Thoracic aorta (tissue), 2 donors: ENCODE measurements around the gene C12orf76. TPM values are rescaled to one million over a fixed set of nuclear protein-coding genes. Genes with fewer than 3 reads are reported as not detected.

Source experiments
- ATAC-seq: fragments of 150-250 bp; one replicate; pipeline ENCODE4 v1.8.0; 2017; ENCODE audit warnings: low read depth; ENCODE audit not compliant: insufficient number of reproducible peaks, low FRiP score
- DNase-seq: peaks from one replicate; pipeline ENCODE4 v3.0.0-alpha.2; 2020; ENCODE audit warnings: low spot score
- H3K27ac ChIP-seq, 2 donors: fragments of 200-600 bp; sonication (generic); 1 replicate in 1 of 2; 2 replicates in 1 of 2; pipeline ENCODE4 v1.5.1; 2016; ENCODE audit warnings: mild to moderate bottlenecking in 2 of 2, moderate library complexity in 2 of 2
- H3K27me3 ChIP-seq: fragments of 200-600 bp; sonication (generic); replicated peaks from 2 replicates; pipeline ENCODE4 v1.6.0; 2016; ENCODE audit warnings: mild to moderate bottlenecking; ENCODE audit not compliant: insufficient read depth
- H3K36me3 ChIP-seq: fragments of 200-600 bp; sonication (generic); one replicate; pipeline ENCODE4 v1.5.1; 2016
- H3K4me1 ChIP-seq, 2 donors: fragments of 200-600 bp; sonication (generic); 1 replicate in 1 of 2; 2 replicates in 1 of 2; pipeline versions ENCODE4 v1.5.1 to v1.6.0; 2016; ENCODE audit warnings: low read depth in 2 of 2, mild to moderate bottlenecking in 1 of 2; ENCODE audit not compliant: control insufficient read depth in 1 of 2
- H3K4me3 ChIP-seq: fragments of 200-600 bp; sonication (generic); 2 replicates; pipeline ENCODE4 v1.5.1; 2016; ENCODE audit warnings: mild to moderate bottlenecking
- H3K9me3 ChIP-seq: fragments of 200-600 bp; sonication (generic); 2 replicates; pipeline ENCODE4 v1.5.1; 2016
- CTCF ChIP-seq: fragments of 200-600 bp; sonication (generic); IDR thresholded peaks from one replicate; pipeline ENCODE4 v1.5.1; 2019; ENCODE audit warnings: antibody characterized with exemption
- total RNA-seq, 2 donors: library from RNA; depleted of rRNA; stranded (reverse); fragments of >200 nt; gene quantifications; one replicate each; pipeline versions ENCODE4 v1.1.0 to v1.2.3, GENCODE V29; 2016

The C12orf76 gene
- total RNA-seq, 2 donors from 2014 or later: 6.4 to 18.1 TPM

DNA sequence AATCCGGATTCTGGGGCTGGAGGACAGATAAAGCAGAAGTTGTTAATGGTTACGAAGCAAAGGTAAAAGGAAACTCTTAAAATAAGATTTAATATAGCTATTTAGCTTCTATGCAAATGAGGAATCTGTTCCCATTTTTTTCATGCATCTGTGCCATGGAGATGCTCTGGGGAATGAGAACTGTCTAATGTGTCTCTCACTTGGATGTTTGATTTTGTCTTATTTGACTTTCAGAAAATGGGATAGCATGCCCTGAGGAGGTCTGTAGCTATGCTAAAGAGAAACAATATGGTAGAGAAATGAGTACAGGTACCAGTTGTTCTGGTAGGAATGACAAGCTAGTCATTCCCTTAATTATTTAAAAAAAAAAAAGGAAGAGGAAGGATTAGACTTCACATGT, 24.3 kb downstream of the C12orf76 start:
- Histone ChIP-seq H3K9me3 (no peaks in the 10 kb centered on the region), H3K36me3 (peaks cover 20% of the 10 kb centered on the region), H3K4me1 (peaks cover 21 to 27% of the 10 kb centered on the region in 2 donors), H3K27ac (peak overlapping the region; percentile 55 to 60), H3K4me3 (no peak overlapping the region), H3K27me3 (no peaks in the 10 kb centered on the region)
- ATAC-seq (no peak), DNase-seq (no peak)
- no peak for TF ChIP-seq CTCF

- ATAC-seq: no peak
- H3K27ac ChIP-seq: peak overlapping the region; percentile 50 to 55
- H3K4me3 ChIP-seq: no peak overlapping the region
- DNase-seq: no peak
- H3K27me3 ChIP-seq: no peaks in the 10 kb centered on the region
- H3K4me1 ChIP-seq: peaks cover 21 to 27% of the 10 kb centered on the region in 2 donors
- no peaks in the 10 kb centered on the region for H3K9me3 ChIP-seq
- TF ChIP-seq CTCF: no peak
- H3K36me3 ChIP-seq: peaks cover 23% of the 10 kb centered on the region
These were observed 25.0 kb downstream of the C12orf76 start for GRCh38 chr12:110023059-110023980.

DNA sequence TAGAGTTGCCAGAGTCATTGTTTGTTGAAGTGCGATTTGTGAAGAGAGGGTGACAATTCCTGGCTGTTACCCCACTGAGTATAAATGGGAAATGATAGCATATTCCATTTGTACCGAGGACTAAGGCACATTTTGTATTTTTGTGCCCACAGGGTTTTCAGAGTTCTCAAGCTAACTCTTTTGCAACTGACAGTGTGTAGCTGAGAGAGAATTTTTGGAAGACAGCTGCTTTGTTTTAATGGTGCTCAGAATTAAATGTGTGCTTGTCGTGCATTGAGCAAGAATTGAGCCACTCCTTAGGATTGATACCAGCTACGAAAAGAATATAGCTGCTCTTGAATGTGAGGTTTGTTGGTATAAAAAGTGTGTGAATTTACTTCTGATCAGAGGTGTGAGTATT, 27.4 kb downstream of the C12orf76 start:
- no peak overlapping the region for H3K27ac ChIP-seq
- ATAC-seq (no peak), DNase-seq (no peak)
- no peak for TF ChIP-seq CTCF
- peaks cover 22% of the 10 kb centered on the region for H3K36me3 ChIP-seq
- no peaks in the 10 kb centered on the region for H3K27me3 ChIP-seq
- H3K4me1 ChIP-seq: peaks cover 21 to 27% of the 10 kb centered on the region in 2 donors
- no peaks in the 10 kb centered on the region for H3K9me3 ChIP-seq
- H3K4me3 ChIP-seq: no peak overlapping the region

DNA sequence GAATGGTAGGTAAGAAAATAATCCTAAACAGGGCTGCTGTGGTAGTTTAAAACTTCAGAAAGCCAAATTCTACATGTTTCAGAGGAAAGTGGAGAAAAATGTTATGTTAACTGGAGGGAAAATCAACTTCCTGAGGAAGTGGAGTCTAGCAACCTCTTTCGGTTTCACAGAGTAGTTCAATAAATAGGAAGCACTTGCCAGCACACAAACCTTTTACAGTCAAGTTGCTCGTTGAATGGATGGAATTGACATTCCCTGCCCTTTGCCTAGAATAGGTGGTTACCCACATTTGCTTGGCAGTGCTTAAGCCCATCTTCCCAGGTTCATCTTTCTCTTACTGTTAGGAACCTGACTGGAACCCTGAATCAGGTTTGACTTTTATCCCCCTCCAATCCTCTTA, 33.2 kb downstream of the C12orf76 start:
- TF ChIP-seq CTCF: no peak
- Histone ChIP-seq H3K9me3 (no peaks in the 10 kb centered on the region), H3K4me3 (no peak overlapping the region), H3K27ac (no peak overlapping the region), H3K4me1 (peaks cover 0 to 8% of the 10 kb centered on the region in 2 donors), H3K36me3 (peaks cover 22% of the 10 kb centered on the region), H3K27me3 (no peaks in the 10 kb centered on the region)
- ATAC-seq: no peak
- DNase-seq: no peak

GRCh38 chr12:110012659-110013058, 35.7 kb downstream of the C12orf76 start:
- Histone ChIP-seq H3K27me3 (no peaks in the 10 kb centered on the region), H3K9me3 (no peaks in the 10 kb centered on the region), H3K36me3 (peaks cover 10% of the 10 kb centered on the region), H3K27ac (no peak overlapping the region), H3K4me3 (no peak overlapping the region), H3K4me1 (peaks cover 0 to 8% of the 10 kb centered on the region in 2 donors)
- ATAC-seq: no peak
- no peak for DNase-seq
- no peak for TF ChIP-seq CTCF
